HK-2 (cell line): ENCODE data around the gene C9orf72.
"Not testable (repeated sequence)": the region's sequence is repeated elsewhere in the genome, so short reads cannot be mapped to it uniquely, and the experiment has no call there.

Experiments used
- DNase-seq: peaks from one replicate; pipeline ENCODE4 v3.0.0-alpha.2; 2018; ENCODE audit not compliant: unreplicated experiment

Gene C9orf72

DNA sequence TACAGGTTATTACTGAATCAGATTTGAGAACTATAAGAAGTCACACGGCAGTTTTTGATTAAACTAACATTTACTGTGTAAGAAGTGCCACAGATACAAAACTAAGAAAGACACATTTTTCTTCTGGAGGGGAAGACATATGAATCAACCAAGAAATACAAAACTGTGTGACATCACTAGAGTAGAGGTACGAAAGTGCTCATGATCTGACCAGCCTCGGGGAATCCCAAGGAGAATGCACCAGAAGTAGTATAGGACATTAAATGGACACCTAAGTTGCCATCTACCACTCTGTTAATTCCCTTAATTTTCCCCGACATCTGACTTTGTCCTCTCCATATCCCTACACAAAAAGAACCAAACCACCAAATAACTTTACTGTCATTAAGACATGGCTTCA, 54.5 kb downstream of the C9orf72 start:
- DNase-seq: no peak

DNA sequence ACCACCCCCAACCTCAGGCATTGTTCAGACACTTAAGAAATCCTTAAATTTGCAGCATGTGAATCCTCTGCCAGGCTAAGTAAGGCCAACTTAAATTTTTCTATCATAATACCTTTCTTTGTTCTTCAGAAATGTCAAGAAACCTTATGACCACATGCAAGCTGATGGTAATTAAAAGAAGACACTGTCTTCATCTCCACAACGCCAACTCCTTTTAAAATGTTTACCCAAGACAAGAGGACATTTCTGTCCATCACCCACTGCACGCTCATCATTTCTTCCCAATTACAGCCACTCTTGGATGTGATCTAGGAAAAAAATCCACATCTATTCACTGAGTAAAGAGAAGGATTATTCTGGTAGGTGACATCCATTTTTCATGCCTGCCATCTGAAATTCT, 55.3 kb downstream of the C9orf72 start:
- no peak for DNase-seq

DNA sequence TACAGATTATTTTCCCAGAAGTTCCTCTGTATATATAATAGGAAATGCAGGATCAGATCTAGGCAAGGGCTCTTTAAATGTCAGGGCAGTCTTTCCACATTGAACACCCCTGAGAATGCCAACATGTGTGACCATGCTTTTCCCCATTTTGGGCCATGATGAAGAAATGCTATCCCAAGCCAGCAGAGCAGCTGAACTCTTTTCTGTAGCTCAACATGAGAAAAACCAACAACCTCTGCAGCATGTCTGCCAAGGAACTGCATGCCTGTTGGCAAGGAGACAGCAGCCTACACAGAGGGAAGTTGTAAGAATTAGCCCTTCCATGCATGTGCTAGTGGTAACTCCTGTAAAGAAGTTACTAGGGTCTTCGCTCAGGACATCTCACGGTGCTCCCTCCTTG, 58.7 kb downstream of the C9orf72 start:
- no peak for DNase-seq

DNA sequence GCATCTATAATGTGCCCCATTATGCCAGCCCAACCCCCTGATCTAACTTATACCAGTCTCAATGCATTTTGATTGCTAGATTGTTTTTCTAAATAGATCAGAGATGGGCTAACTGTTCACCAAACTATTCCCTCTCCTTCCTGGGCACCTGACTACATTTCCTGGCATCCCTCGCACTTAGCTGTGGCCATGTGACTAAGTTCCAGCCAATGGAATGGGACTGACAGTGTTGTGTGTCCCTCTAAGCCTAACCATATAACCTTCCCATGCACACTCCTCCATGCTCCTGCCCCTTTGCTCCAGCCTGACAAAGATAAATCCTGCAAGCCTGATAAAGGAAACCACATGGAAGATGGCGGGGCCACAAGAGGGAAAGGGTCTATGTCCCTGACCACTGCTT, 61.5 kb downstream of the C9orf72 start:
- no peak for DNase-seq

DNA sequence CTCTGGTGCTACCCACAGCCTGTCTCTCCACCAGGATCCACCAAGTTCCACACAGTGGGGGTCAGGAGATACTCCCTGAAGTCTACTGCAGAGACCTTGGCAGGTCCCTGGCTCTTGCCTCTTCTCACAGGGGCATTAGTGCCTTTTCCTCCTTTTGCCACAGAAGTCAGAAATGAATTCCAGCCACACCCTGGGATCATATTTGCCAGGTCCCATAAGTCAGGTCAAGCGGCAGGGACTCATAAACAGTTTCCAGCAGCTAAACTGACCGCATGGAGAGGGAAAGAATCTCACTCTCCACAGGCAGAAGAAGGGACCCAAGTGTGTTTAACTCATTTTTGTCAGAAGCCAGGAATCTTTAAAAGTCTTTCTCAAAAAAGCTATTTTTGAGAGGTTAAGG, 62.5 kb downstream of the C9orf72 start:
- DNase-seq: no peak

DNA sequence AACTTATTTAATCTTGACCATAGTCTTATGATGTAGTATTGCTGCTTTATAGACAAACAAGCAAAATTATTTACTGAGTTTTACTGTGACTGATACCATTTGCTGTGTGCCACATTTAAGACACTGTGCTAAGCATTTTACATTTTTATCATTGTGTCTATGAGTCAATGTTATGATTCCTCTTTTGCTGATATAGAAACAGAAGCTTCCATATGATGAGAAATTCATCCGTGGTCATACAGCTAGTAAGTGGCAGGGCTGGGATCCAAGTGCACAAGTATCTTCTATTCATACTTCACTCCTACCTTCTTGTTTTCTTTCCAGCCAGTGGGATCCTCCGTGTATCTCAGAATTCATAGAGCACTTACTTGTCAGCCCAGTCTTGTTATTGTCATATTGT, 66.3 kb downstream of the C9orf72 start:
- DNase-seq: no peak

DNA sequence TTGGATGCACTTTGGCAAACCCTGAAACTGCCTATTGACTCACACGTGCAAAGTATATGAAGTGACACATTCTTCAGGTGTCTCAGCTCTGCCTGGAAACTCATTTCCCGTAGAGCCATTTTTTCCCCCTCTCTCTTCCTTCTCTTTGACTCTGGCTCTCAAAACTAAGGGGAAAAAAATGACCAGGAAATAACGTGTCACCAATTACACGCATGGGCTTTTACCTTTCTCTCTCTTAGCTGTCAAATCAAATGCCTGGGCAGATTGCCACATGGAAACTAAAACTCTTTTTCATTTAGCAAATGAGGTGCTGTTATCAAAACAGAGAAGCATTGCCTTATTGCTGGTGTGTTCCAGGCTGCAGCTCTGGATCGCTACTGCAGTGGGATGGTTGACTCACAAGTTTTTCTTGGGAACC, 67.5 kb downstream of the C9orf72 start:
- no peak for DNase-seq

DNA sequence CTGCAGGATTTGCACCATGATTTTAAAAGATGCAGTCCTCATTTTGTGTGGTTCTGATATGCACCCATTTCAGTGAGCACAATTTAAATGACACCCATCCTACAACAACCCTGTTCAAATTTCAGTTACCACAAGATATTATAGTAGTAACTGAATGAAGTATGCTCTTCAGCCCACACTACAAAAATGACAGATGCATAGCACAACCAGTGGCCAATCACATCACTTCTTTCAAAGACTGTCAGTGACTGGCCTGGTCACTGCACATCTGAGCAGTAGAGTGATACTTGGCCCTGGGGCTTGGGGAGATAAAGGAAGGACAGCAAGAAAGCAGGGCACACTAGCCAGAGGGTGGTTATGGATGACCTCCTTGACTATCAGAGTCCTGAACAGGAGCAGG, 69.0 kb downstream of the C9orf72 start:
- no peak for DNase-seq

DNA sequence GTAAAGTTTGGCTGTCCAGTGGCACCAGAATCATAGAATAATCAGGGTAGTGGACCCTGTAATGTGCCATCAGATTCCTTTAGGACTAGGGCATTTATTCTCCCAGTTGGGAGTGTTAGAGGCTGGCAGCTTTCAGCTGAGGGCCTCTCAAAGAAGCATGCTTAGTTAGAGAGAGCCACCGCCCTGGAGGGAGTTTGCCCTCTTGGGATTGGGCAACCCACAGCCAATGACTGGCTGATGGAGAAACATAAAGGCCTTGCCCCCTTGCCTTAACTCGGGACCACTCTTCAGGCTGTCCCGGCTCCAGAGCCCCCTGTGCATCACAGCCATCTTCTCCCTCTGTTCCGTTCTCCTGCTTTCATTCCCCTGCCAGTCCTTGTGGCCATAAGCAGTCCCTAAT, 69.7 kb downstream of the C9orf72 start:
- DNase-seq: no peak

DNA sequence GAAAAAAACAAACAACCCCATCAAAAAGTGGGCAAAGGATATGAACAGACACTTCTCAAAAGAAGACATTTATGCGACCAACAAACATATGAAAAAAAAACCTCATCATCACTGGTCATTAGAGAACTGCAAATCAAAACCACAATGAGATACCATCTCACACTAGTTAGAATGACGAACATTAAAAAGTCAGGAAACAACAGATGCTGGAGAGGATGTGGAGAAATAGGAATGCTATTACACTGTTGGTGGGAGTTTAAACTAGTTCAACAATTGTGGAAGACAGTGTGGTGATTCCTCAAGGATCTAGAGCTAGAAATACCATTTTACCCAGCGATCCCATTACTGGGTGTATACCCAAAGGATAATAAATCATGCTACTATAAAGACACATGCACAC, 72.4 kb downstream of the C9orf72 start:
- not testable (repeated sequence) for DNase-seq

DNA sequence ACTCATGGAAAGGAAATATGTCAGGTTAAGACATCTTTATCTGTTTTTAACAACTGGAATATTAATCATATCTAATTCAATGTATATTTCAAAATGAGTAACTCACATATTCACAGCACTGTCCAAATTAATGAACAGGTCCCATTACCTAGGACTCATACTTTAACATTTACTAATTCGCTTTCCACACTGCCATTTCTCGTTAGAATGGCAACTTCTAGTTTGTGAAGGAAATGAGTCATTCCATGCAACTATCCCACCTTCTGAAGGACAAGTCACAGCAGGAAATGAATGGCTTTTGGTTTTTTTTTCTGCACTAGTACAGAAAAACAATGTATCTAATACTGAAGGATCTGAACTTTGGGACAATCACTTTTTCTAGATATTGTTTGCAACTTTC, 73.8 kb downstream of the C9orf72 start:
- DNase-seq: no peak

DNA sequence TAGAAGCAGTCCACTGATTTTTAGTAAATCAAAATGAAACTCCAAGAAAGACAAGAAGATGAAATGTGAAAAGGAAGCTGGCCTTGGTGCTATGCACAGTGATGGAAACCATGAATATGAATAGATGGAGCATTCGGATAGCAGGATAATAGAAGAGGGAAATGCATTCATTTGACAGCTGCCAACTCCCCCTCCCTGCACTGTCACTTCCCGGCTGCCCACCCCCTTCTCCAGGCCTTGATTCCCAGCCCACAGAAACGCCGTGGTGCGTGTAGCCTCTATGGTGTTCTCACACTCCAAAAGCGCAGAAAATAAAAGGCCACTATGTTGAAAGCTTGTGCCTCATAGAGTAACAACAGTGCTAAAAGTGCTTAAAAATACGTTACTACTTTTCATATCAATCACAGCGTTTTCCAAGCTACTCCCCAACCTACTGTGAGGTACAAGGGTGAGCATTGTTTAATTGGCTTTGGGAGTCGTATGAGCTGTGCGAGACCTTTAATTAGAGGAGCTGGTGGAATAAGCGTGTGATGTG, 75.3 kb downstream of the C9orf72 start:
- no peak for DNase-seq
